ENCODE measurements around the gene FILIP1L. TPM values are rescaled to one million over a fixed set of nuclear protein-coding genes. Genes with fewer than 3 reads are reported as not detected.

The FILIP1L gene
- total and polyA plus RNA-seq, 2 of the 8 experiments (the other 6 are each of a cell fraction or from before 2014, with no cell fraction given) = 0.06 to 0.09 TPM

DNA sequence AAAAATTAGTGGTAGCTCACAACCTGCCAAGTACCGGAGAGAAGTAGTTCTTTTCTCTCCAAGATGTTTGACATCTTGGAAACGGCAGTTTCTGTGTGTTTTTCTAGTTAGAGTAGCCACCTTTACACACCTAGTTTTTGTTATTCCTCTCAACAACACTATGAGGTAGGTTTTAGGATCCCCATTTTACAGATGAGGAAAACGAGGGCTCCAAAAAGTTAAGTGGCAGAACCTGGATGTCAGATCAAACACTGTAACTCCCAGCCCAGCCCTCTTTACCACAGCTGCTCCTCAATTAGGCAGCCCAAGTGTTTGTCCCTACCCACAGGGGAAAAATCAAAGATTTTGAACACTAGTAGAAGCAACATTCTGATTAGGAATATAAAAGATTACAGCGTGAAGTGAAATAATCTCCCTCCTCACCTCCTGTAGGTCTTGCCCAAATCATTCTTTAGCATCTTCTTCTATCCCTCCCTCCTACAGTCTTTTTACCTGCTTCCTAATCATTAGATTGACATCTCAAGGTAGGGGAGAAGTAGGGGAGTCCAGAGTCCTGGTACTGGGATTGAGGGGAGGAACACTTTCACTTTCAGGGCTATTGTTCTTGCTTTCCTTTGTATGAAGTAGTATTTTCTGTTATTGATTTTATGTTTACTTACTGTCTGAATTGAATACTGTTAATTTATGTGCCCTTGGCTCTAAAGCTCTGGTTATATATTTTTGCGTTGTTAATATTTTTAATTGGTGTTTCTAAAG lies 154.0 kb downstream of the FILIP1L start (continued):
- TF ChIP-seq, protein P1, sequence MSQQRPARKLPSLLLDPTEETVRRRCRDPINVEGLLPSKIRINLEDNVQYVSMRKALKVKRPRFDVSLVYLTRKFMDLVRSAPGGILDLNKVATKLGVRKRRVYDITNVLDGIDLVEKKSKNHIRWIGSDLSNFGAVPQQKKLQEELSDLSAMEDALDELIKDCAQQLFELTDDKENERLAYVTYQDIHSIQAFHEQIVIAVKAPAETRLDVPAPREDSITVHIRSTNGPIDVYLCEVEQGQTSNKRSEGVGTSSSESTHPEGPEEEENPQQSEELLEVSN (IDR thresholded peaks at IDR 0.05) = no peak

Measured in H1 (cell line).